ENCODE measurements around the gene CEMIP. TPM values are rescaled to one million over a fixed set of nuclear protein-coding genes. Genes with fewer than 3 reads are reported as not detected.

The CEMIP gene
- total and polyA plus RNA-seq, 2 of the 8 experiments (the other 6 are each of a cell fraction or from before 2014, with no cell fraction given) = 0.11 to 0.60 TPM

DNA sequence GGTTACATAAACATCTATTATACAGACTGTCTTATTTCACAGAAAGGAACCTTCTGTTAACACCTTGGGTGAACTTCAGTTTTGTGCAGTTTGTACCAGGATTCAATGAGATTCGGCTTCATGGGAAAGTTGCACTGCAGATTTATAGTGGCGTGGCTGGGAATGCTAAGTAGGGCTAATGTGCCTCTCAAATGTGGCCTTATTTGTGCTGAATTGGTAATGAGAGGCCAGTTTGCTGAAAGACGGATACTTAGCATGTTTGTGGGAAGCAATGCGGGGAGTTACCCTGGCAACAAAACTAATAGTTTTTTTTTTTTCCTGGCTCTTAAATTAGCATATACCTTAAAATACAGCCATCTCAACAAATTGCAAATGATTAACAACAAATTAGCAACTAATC, 28.6 kb upstream of the CEMIP start (continued):
- TF ChIP-seq TEAD4 (IDR thresholded peaks at IDR 0.05; ENCODE audit: low read depth, low read length) (no peak), CTBP2 (IDR thresholded peaks at IDR 0.05; ENCODE audit: borderline replicate concordance, insufficient read depth, insufficient read length, low read length) (no peak), ZNF274 (IDR thresholded peaks at IDR 0.05; ENCODE audit: borderline replicate concordance, extremely low read depth, low read length) (no peak), TAF7 (optimal IDR thresholded peaks at IDR 0.05; ENCODE audit: borderline replicate concordance, low read depth, low read length) (no peak), KDM5A (IDR thresholded peaks at IDR 0.05; ENCODE audit: low read length) (no peak), EZH2 (IDR thresholded peaks at IDR 0.05; ENCODE audit: low read depth, low read length, severe bottlenecking) (no peak), BACH1 (IDR thresholded peaks at IDR 0.05; ENCODE audit: low read length) (no peak)
- TF ChIP-seq, protein P1, sequence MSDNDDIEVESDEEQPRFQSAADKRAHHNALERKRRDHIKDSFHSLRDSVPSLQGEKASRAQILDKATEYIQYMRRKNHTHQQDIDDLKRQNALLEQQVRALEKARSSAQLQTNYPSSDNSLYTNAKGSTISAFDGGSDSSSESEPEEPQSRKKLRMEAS (IDR thresholded peaks at IDR 0.05) = no peak
